Dedifferentiated amniotic fluid mesenchymal stem cell (primary cell): ENCODE measurements around the gene FOXC1.

Source experiments
- DNase-seq: peaks from one replicate; pipeline ENCODE4 v3.0.0-alpha.2; 2016; ENCODE audit errors: extremely low spot score

Gene FOXC1

GRCh38 chr6:1612299-1612973 lies 2.7 kb downstream of the FOXC1 start:
- DNase-seq: no peak

GRCh38 chr6:1612974-1613306 lies 3.2 kb downstream of the FOXC1 start:
- DNase-seq: peak; percentile 51

DNA sequence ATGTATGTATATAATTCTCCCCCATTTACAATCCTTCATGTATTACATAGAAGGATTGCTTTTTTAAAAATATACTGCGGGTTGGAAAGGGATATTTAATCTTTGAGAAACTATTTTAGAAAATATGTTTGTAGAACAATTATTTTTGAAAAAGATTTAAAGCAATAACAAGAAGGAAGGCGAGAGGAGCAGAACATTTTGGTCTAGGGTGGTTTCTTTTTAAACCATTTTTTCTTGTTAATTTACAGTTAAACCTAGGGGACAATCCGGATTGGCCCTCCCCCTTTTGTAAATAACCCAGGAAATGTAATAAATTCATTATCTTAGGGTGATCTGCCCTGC lies 3.6 kb downstream of the FOXC1 start:
- DNase-seq: no peak

GRCh38 chr6:1613688-1614447 lies 4.2 kb downstream of the FOXC1 start:
- no peak for DNase-seq

GRCh38 chr6:1614448-1615150 lies 4.9 kb downstream of the FOXC1 start:
- DNase-seq: no peak

GRCh38 chr6:1615151-1615852 lies 5.6 kb downstream of the FOXC1 start:
- DNase-seq: no peak

DNA sequence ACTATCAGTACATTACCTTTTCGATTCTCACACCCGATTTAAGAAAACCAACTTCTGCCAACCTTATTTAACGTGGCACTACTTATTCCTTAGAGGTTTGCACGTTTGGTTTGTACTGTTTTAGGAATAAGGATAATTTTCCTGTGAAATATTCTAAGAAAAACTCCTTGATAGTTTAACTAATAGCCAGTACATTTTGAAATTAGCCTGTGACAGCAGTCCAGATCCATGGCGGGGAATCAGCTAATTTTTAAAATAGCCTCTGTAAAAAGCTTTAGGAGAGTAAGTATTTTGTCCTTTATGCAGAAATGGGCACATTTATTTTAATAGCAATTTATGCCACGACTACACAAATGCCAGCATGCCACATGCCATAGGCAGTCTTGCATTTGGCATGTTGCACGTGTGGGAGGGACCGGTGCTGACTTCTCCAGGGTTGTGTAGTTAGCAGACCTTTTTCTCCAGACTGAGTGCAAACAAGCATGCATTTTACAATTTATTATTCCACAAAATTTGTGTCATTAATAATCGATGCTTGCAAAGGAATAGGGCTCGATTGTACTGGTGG lies 6.2 kb downstream of the FOXC1 start:
- DNase-seq: no peak

DNA sequence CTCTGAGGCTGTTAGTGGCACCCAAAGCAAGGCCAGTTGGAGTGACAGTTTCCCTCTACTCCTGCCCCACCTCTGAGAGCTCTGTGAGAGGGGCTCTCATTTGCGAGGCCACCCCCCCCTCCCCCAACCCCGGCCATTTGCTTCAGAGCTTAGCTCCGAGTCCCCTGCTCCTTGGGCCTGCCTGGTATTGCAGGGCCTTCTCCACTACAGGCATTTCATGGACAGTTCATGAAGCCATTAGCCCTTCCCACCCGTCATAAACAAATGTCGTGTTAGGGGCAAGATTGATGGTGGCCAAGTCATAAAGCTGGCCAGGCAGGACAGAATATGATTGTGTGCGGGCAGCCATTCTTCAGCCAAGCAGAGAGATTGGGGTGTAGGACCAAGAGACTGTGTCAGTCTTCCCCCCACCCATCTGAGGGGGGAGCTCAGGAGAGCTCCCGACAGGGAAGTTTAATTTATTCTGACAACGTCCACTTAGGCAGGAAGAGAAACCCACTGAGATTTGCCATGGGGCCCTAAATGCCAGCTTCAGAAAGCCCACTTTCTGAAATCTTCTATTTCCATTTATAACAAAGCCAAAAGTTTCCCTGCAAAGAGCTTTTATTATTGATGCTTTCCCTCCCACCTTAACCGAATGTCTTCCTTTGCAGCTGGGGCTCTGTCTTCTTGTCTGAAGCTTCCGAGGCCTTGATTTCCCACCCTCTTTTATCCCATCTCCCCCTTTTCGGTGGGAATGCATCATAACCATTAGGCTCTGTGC lies 7.2 kb downstream of the FOXC1 start:
- DNase-seq: no peak

DNA sequence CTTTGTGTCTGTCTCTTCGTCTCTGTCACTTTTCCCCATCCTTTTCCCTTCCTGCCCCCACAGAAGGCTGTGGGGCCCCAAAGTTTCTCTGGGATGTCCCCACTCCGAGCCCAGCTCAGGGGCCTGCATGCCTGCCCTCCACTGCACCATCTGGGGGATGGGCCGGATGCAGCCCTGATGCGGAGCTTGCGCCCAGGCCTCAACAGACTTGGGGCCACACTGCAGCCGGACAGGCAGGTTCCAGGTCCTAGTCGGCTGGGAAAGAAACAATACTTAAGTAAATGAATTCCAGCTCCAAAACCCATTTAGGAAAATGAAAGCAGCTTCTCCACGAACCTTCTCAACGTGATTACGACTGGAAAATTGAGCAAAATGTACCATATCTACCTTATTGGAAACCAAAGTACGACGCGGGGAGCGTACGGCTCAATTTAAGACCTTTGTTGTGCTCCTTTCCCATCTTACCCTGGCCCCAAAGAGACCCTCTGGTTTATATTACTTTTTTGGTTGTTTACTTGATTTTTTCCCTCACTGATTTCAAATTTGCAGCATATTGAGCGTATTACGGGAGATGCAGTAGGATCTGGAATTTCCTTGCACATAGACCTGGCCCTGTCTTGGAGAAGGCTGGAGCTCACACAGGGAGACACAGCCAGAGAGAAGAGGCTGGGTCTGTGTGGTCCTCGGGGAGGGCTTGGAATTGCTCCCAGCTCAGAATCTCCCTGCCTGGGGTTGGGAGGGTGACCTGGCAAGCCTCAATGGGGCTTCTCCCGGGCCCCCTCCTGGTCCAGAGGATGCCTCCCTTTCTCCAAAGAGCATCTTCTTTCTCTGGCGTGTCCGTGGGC lies 8.0 kb downstream of the FOXC1 start:
- no peak for DNase-seq

- no peak for DNase-seq
Measured at GRCh38 chr6:1618311-1619097, 8.8 kb downstream of the FOXC1 start.

GRCh38 chr6:1619098-1619672 lies 9.5 kb downstream of the FOXC1 start:
- DNase-seq: no peak

GRCh38 chr6:1619673-1620503 lies 10.2 kb downstream of the FOXC1 start:
- no peak for DNase-seq

- DNase-seq: no peak
Measured at GRCh38 chr6:1620504-1621069, 10.9 kb downstream of the FOXC1 start.

DNA sequence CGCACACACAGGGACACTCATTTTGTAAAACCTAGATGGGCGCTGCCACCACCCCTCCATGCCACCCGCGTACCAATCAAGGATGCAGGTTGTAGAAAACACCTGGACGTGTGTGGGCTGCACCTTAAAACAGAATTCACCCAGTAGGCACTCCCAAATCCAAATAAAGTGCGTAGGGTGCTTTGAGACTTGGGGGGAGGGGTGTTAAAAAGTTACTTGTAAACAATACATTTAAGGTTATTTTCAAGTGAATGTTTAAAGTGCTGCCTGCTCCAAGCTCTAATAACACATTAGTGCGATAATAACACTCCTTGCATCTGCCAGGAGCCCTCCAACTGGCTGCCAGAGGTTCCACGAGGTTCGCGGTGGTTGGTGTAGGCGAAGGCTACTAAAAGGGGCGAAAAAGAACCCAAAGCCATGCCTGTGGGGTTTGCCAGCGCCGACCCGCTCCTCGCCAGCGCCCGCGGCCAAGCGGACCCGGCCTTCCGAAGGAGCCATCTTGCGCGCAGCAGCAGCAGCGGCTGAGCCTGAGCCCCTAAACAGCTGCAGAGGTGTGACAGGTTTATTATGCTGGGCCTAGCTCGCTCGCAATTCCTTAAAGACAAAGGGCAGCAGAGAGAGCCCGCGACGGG lies 11.5 kb downstream of the FOXC1 start:
- no peak for DNase-seq

DNA sequence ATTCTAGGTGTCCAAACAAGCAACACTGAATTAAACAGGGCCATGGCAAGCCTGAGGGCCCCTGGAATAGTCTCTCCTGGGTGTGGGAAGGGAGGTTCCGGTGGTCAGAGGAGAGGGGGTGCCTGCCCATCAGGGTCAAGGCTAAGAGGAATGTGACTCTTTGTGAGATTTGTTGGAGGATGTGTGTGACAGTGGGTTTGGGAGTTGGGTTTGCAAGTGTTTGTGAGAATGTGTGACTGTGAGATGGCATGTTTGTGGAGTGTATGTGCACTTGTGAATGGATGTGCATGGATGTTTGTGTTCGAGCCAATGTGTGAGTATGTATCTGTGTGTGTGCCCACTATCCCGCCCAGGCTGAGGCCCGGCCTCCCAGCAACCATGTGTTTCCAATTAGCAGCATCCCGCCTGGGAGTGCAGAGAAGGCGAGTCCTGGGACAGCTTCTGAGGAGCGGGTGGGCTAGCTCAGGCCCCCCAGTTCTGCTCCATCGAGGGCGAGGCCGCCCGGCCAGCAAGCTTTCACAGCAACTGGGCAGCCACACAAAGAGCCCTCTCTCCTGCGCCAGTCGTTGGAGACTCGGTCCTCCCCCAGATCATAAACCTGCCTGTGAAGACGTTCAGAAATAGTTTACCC lies 12.6 kb downstream of the FOXC1 start:
- no peak for DNase-seq

DNA sequence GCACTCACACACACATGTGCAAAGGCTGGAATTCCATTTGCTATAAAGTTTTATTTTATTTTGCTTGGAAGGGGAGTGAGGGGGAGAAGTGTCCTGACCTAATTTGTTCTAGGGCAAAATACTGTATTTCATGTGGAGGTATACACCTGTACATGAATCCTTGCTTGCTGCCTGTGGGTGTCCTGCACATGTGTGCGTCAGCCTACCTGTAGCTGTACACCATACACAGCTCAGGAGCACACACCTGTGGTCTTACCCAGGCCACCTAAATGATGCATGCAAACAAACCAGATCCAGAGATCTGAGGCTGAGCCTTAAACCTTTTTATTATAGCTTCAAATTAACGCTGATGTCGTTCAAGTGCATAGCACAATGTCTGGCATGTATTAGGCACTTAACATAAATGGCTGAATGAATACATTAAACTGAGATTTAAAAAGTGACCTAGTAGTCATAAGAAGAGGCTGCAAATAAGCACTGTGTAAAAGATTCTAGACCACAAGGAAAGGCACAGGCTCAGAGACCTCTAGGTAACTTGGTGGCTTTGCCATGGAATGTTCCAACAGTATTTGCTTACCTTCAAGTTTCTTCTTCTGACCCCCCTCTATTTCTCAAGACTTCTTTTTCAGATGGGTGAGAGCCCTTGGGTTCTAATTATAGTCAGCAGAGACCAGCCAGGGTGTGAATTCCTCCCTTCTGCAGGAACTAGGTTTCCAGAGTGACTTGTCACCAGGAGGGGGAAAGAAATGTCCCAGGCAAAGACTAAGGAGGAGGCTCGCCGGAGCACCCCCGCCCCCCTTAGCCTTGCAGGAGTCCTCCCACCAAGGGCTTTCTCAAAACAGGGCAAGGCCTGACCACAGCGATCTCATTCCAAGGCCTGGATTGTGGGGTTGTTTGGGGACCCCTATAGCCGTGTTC lies 13.4 kb downstream of the FOXC1 start:
- DNase-seq: no peak
